Gastrocnemius medialis (tissue), 4 donors: Measurements from ENCODE around the gene PATJ. TPM values are rescaled to one million over a fixed set of nuclear protein-coding genes. Genes with fewer than 3 reads are reported as not detected.
"Not testable (repeated sequence)": the region's sequence is repeated elsewhere in the genome, so short reads cannot be mapped to it uniquely, and the experiment has no call there.

ENCODE experiments used
- ATAC-seq, 2 donors: fragments of 150-250 bp; one replicate each; pipeline ENCODE4 v1.9.1; 2016
- DNase-seq, 2 donors: peaks; one replicate each; pipeline ENCODE4 v3.0.0-alpha.2; 2019
- H3K27ac ChIP-seq, 4 donors: fragments of 200-600 bp; sonication (generic); 1 replicate in 1 of 4; 2 replicates in 3 of 4; pipeline ENCODE4 v1.5.1; 2016 to 2018; ENCODE audit warnings: mild to moderate bottlenecking in 2 of 4, moderate library complexity in 1 of 4
- H3K27me3 ChIP-seq, 3 donors: fragments of 200-600 bp; sonication (generic) in 2 of 3; 1 replicate in 1 of 3; 2 replicates in 2 of 3; pipeline versions ENCODE4 v1.5.1 to v1.6.0; 2016 to 2019; ENCODE audit warnings: mild to moderate bottlenecking in 1 of 3, moderate library complexity in 1 of 3
- H3K36me3 ChIP-seq, 2 donors: fragments of 200-600 bp; sonication (generic) in 1 of 2; one replicate each; pipeline ENCODE4 v1.5.1; 2017 to 2018
- H3K4me1 ChIP-seq, 2 donors: fragments of 200-600 bp; sonication (generic) in 1 of 2; one replicate each; pipeline ENCODE4 v1.5.1; 2016 to 2017; ENCODE audit warnings: mild to moderate bottlenecking in 2 of 2
- H3K4me3 ChIP-seq, 4 donors: fragments of 200-600 bp; sonication (generic) in 3 of 4; 1 replicate in 1 of 4; 2 replicates in 3 of 4; pipeline ENCODE4 v1.5.1; 2016 to 2019; ENCODE audit warnings: mild to moderate bottlenecking in 2 of 4
- H3K9me3 ChIP-seq, 3 donors: fragments of 200-600 bp; sonication (generic) in 2 of 3; 1 replicate in 1 of 3; 2 replicates in 2 of 3; pipeline ENCODE4 v1.5.1; 2016 to 2019
- POLR2A ChIP-seq, 2 donors: fragments of 450-650 bp; IDR thresholded peaks; one replicate each; pipeline ENCODE4 v1.6.1; 2017; ENCODE audit warnings: antibody characterized with exemption in 2 of 2, mild to moderate bottlenecking in 2 of 2, moderate library complexity in 2 of 2
- in situ Hi-C, 4 donors: fragments of 200-750 bp; cut with MboI; loops; one replicate each; pipeline versions ENCODE4 v1.15.0 to v1.8.0; 2017; ENCODE audit warnings: low sequenced_read_pairs in 4 of 4
- intact Hi-C: fragments of 100-400 bp; cut with DNase I; formaldehyde crosslinking; loops from one replicate; pipeline ENCODE4 v1.15.1; 2023; ENCODE audit warnings: low total_unique reads
- total RNA-seq, 4 donors: library from RNA; depleted of rRNA; stranded (reverse); fragments of >200 nt; gene quantifications; one replicate each; pipeline versions ENCODE4 v1.1.0 to v1.2.3, GENCODE V29; 2016
- TF ChIP-seq, protein P1 (sequence below), 5 experiments: fragments of 450-650 bp in 3 of 5; fragments of 200-600 bp in 2 of 5; sonication (generic) in 2 of 5; IDR thresholded peaks in 4 of 5; conservative IDR thresholded peaks in 1 of 5; 1 replicate in 4 of 5; 2 replicates in 1 of 5; pipeline ENCODE4 v1.5.1; 2016 to 2019; ENCODE audit warnings: antibody characterized with exemption in 5 of 5, mild to moderate bottlenecking in 3 of 5, moderate library complexity in 3 of 5

The PATJ gene
- total RNA-seq, 4 donors from 2014 or later: 19.3 to 44.8 (median 26.0) TPM

DNA sequence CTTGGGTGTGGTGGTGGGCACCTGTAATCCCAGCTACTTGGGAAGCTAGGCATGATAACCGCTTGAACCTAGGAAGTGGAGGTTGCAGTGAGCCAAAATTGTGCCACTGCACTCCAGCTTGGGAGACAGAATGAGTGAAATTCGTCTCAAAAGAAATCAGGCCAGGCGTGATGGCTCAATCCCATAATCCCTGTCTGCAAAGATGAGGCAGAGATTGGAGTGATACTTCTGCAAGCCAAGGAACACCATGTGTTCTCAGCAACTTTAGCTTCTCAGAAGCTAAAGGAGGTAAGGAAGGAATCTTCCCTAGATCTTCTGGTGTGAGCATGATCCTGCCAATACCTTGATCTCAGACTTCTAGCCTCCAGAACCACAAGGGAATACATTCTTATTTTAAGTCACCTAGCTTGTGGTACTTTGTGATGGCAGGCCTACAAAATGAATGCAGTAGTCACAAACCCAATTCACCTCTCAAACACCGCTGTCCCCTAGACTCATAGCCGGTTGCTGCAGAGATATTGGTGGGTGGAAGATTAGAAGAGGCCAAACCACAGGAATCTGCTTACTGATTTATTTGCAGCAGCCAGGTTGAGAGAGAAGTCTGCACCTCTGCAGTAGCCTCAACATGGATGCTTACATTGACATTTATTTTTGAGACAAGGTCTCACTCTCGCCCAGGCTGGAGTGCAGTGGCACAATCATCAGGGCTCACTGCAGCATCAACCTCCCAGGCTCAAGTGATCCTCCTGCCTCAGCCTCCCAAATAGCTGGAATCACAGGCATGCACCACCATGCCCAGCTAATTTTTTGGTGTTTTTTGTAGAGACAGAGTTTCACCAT is 471.0 kb downstream of the PATJ start:
- intact Hi-C loops: no loop called here
- no peak for DNase-seq

DNA sequence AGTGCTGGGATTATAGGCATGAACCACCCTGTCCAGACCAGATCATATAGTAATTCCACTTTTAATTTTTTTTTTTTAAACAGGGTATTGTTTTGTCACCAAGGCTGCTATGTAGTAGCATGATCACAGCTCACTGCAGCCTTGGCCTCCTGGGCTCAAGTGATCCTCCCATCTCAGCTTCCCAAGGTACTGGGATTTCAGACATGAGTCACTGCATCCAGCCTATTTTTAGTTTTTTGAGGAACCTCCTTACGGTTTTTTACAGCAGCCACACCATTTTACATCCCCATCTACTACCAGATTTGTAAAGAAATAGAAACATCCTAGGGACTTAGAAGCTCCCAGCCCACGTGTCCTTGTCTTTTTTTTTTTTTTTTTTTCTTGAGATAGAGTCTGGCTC is 476.3 kb downstream of the PATJ start:
- intact Hi-C loops: no loop called here
- TF ChIP-seq, protein P1, sequence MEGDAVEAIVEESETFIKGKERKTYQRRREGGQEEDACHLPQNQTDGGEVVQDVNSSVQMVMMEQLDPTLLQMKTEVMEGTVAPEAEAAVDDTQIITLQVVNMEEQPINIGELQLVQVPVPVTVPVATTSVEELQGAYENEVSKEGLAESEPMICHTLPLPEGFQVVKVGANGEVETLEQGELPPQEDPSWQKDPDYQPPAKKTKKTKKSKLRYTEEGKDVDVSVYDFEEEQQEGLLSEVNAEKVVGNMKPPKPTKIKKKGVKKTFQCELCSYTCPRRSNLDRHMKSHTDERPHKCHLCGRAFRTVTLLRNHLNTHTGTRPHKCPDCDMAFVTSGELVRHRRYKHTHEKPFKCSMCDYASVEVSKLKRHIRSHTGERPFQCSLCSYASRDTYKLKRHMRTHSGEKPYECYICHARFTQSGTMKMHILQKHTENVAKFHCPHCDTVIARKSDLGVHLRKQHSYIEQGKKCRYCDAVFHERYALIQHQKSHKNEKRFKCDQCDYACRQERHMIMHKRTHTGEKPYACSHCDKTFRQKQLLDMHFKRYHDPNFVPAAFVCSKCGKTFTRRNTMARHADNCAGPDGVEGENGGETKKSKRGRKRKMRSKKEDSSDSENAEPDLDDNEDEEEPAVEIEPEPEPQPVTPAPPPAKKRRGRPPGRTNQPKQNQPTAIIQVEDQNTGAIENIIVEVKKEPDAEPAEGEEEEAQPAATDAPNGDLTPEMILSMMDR (IDR thresholded peaks at IDR 0.05 in 4 of 5, conservative IDR thresholded peaks at IDR 0.05 in 1 of 5): no peak
- TF ChIP-seq POLR2A (IDR thresholded peaks at IDR 0.05): no peak

More for the DNA sequence above, 471.0 kb downstream of the PATJ start:
- TF ChIP-seq, protein P1 (IDR thresholded peaks at IDR 0.05 in 4 of 5, conservative IDR thresholded peaks at IDR 0.05 in 1 of 5): no peak
- TF ChIP-seq POLR2A (IDR thresholded peaks at IDR 0.05): no peak
- Histone ChIP-seq H3K9me3 (peaks cover 0 to 6% (median 0%) of the 10 kb centered on the region in 3 donors), H3K27ac (no peak overlapping the region), H3K36me3 (no peaks in the 10 kb centered on the region), H3K4me3 (no peak overlapping the region), H3K27me3 (no peaks in the 10 kb centered on the region), H3K4me1 (no peaks in the 10 kb centered on the region)
- in situ Hi-C loops: no loop called here
- no peak for ATAC-seq

DNA sequence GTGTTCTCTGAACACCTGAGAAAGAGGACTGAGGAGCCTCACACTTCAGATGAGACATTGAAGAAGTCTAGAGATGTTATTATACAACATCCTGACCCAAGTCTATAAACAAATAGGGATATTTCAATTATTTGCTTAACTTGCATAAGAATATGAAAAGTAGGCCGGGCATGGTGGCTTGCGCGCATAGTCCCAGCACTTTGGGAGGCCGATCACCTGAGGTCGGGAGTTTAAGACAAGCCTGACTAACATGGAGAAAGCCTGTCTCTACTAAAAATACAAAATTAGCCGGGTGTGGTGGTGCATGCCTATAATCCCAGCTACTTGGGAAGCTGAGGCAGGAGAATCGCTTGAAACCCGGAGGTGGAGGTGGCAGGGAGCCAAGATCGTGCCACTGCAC is 478.2 kb downstream of the PATJ start:
- H3K27ac ChIP-seq, intact Hi-C loops, H3K27me3 ChIP-seq, H3K9me3 ChIP-seq, H3K36me3 ChIP-seq, in situ Hi-C loops, DNase-seq, H3K4me1 ChIP-seq, ATAC-seq, H3K4me3 ChIP-seq: not testable (repeated sequence)

More for the DNA sequence above, 476.3 kb downstream of the PATJ start:
- Histone ChIP-seq H3K4me3 (no peak overlapping the region), H3K4me1 (no peaks in the 10 kb centered on the region), H3K9me3 (no peaks in the 10 kb centered on the region), H3K27ac (no peak overlapping the region), H3K36me3 (no peaks in the 10 kb centered on the region), H3K27me3 (no peaks in the 10 kb centered on the region)
- DNase-seq (no peak), ATAC-seq (no peak)
- in situ Hi-C loops: no loop called here

DNA sequence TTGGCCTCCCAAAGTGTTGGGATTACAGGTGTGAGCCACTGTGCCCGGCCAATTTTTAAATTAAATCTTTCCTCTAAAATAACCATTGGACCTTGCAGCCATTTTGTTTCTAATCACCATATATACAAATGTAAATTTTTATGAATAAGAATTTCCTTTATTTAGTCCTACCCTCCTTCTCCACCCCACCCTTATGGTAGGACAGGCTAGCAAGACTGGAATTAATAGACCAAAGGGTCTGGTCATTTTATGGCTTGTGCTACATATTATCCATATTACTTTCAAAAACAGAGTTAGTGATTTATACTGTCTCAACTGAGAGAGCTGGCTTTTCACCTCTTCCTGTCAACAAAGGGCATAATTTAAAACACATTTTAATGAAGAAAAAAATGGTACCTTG is 478.9 kb downstream of the PATJ start:
- DNase-seq (no peak), ATAC-seq (no peak)
- in situ Hi-C loops (no loop called here), intact Hi-C loops (no loop called here)
- no peaks in the 10 kb centered on the region for H3K9me3 ChIP-seq
- TF ChIP-seq, protein P1 (IDR thresholded peaks at IDR 0.05 in 4 of 5, conservative IDR thresholded peaks at IDR 0.05 in 1 of 5): no peak
- no peak for TF ChIP-seq POLR2A (IDR thresholded peaks at IDR 0.05)
- no peak overlapping the region for H3K4me3 ChIP-seq
- no peaks in the 10 kb centered on the region for H3K27me3 ChIP-seq
- H3K27ac ChIP-seq: no peak overlapping the region
- no peaks in the 10 kb centered on the region for H3K4me1 ChIP-seq
- no peaks in the 10 kb centered on the region for H3K36me3 ChIP-seq

DNA sequence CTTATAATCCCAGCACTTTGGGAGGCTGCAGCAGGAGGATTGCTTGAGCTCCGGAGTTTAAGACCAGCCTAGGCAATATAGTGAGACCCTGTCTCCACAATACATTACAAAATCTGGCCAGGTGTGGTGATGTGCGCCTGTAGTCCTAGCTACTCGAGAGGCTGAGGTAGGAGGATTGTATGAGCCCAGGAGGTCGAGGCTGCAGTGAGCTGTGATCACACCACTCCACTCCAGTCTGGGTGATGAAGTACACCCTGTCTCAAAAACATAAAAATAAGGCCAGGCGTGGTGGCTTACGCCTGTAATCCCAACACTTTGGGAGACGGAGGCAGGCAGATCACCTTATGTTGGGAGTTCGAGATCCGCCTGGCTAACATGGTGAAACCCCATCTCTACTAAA is 480.0 kb downstream of the PATJ start:
- DNase-seq: no peak
- no peak for TF ChIP-seq POLR2A (IDR thresholded peaks at IDR 0.05)
- TF ChIP-seq, protein P1 (IDR thresholded peaks at IDR 0.05 in 4 of 5, conservative IDR thresholded peaks at IDR 0.05 in 1 of 5): no peak
- H3K27me3 ChIP-seq: no peaks in the 10 kb centered on the region
- in situ Hi-C loops (no loop called here), intact Hi-C loops (no loop called here)
- no peak for ATAC-seq
- H3K36me3 ChIP-seq: no peaks in the 10 kb centered on the region
- H3K27ac ChIP-seq: no peak overlapping the region
- no peaks in the 10 kb centered on the region for H3K9me3 ChIP-seq
- H3K4me3 ChIP-seq: no peak overlapping the region
- no peaks in the 10 kb centered on the region for H3K4me1 ChIP-seq
